H1 (cell line): ENCODE data around the gene CHEK2.

Experiments
- CREB1 ChIP-seq: IDR thresholded peaks from 2 replicates; pipeline ENCODE4 v1.6.1; 2012; ENCODE audit warnings: inconsistent platforms
- CTCF ChIP-seq, 3 experiments: IDR thresholded peaks; 1 replicate in 2 of 3; 2 replicates in 1 of 3; pipeline versions ENCODE4 v1.5.1 to v1.6.1; 2011; ENCODE audit warnings: low read length in 3 of 3, mild to moderate bottlenecking in 3 of 3, inconsistent platforms in 2 of 3, low read depth in 1 of 3, moderate library complexity in 1 of 3; ENCODE audit not compliant: insufficient read depth in 1 of 3; ENCODE audit errors: control extremely low read depth in 1 of 3
- EP300 ChIP-seq, 2 experiments: IDR thresholded peaks; 1 replicate in 1 of 2; 2 replicates in 1 of 2; pipeline ENCODE4 v1.6.1; 2011 to 2012; ENCODE audit warnings: low read depth in 2 of 2, low read length in 2 of 2, mild to moderate bottlenecking in 2 of 2, borderline replicate concordance in 1 of 2, inconsistent platforms in 1 of 2, moderate library complexity in 1 of 2
- KDM4A ChIP-seq: IDR thresholded peaks from one replicate; pipeline ENCODE4 v1.7.1; 2012; ENCODE audit warnings: low read depth, mild to moderate bottlenecking, moderate library complexity, low read length, inconsistent platforms; ENCODE audit not compliant: severe bottlenecking
- POLR2AphosphoS5 ChIP-seq: IDR thresholded peaks from 2 replicates; pipeline ENCODE4 v1.6.1; 2011; ENCODE audit warnings: low read depth, low read length
- RFX5 ChIP-seq: IDR thresholded peaks from 2 replicates; pipeline ENCODE4 v1.6.1; 2011; ENCODE audit warnings: low read depth, low read length, improper control_type of control experiment, borderline replicate concordance

GRCh38 chr22:28648792-28649191 is 92.8 kb downstream of the CHEK2 start:
- TF ChIP-seq KDM4A, result no peak
- no peak for TF ChIP-seq CTCF (IDR thresholded peaks at IDR 0.05; ENCODE audit: control extremely low read depth in 1 of 3, insufficient read depth in 1 of 3, low read depth in 1 of 3, low read length in 3 of 3)
- no peak for TF ChIP-seq CREB1
- no peak for TF ChIP-seq EP300 (IDR thresholded peaks at IDR 0.05; ENCODE audit: borderline replicate concordance in 1 of 2, low read depth in 2 of 2, low read length in 2 of 2)
- no peak for TF ChIP-seq RFX5
- no peak for TF ChIP-seq POLR2AphosphoS5
